ENCODE results near the gene SLC34A1.

GRCh38 chr5:177447611-177448243, 63.5 kb downstream of the SLC34A1 start:
- no peak for TF ChIP-seq CTCF (conservative IDR thresholded peaks at IDR 0.05; ENCODE audit: low read depth, low read length)
- no peak for TF ChIP-seq EZH2 (IDR thresholded peaks at IDR 0.05; ENCODE audit: borderline replicate concordance, low read depth, low read length, poor library complexity, severe bottlenecking)

All from A673 (cell line).